ENCODE results near the gene BHLHE40.

The BHLHE40 gene

DNA sequence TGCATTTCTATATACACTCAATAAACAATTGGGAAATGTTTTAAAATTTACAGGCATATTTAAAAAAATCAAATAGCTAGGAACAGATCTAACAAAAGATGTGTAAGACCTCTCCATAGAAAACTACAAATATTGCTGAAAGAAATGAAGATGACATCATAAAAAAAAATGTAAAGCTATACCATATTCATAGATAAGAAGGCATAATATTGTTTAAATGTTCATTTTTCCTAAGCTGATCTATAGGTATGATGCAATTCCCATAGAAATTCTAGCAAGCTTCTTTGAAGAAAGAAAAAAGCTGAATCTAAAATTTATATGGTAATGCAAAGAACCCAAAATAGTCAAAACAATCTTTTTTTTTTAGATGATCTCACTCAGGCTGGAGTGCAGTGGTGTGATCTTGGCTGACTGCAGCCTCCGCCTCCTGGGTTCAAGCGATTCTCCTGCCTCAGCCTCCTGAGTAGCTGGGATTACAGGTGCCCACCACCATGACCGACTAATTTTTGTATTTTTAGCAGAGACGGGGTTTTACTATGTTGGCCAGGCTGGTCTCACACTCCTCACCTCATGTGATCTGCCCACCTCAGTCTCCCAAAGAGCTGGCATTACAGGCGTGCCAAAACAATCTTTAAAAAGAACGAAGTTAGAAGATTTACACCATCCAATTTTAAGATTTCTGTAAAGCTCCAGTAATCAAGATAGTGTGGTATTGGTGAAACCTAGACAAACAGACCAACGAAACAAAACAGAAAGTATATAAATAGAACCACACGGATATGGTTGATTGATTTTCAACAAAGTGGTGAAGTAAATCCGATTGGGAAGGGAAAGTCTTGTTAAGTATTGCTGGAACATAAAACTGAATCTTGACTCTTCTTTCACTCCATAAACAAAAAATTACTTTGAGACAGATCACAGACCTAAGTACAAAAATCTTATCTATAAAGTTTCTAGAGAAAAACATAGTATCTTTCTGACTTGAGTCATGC lies 6.3 kb upstream of the BHLHE40 start:
- DNase-seq (ENCODE audit: insufficient read length, low spot score), result no peak
- TF ChIP-seq POLR2A (IDR thresholded peaks at IDR 0.05; ENCODE audit: low read depth, low read length), result no peak
- no peak for FAIRE-seq

DNA sequence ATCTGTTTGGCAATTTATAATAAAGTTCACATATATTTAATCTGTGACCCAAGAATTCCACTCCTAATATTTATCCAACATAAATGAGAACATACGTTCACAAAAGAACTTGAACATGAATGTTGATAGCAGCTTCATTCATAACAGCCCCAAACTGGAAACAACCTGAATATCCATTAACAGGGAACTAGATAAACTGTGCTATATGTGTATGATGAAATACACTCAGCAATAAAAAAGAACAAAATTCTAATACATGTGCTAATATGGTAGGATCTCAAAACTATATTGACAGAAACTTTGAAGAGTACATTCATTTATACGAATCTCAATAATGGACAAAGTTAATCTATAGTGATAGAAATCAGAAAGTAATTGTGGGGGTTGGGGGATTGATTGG lies 5.1 kb upstream of the BHLHE40 start:
- DNase-seq (ENCODE audit: insufficient read length, low spot score) (no peak), FAIRE-seq (no peak)
- TF ChIP-seq POLR2A (IDR thresholded peaks at IDR 0.05; ENCODE audit: low read depth, low read length), result no peak

DNA sequence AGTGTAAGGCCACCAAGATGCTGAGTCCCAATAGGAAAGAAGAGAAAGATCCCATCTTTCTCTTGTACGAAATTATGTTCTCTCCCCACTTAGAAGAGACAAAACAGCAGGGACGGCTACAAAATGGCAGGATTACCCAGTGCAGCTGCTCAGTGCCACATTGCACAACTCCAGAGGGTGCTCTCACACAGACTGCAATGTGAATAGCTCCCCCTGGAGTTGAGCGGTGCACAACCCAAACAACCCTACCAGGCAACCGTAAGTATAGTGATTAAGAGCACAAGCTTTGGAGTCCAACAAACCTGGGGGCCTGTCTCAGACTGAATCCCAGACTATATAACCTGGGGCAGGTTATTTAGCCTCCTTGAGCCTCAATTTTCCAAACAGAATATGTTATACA lies 3.1 kb upstream of the BHLHE40 start:
- DNase-seq (ENCODE audit: insufficient read length, low spot score), result no peak
- TF ChIP-seq POLR2A (IDR thresholded peaks at IDR 0.05; ENCODE audit: low read depth, low read length), result no peak
- FAIRE-seq, result peak; percentile 53

DNA sequence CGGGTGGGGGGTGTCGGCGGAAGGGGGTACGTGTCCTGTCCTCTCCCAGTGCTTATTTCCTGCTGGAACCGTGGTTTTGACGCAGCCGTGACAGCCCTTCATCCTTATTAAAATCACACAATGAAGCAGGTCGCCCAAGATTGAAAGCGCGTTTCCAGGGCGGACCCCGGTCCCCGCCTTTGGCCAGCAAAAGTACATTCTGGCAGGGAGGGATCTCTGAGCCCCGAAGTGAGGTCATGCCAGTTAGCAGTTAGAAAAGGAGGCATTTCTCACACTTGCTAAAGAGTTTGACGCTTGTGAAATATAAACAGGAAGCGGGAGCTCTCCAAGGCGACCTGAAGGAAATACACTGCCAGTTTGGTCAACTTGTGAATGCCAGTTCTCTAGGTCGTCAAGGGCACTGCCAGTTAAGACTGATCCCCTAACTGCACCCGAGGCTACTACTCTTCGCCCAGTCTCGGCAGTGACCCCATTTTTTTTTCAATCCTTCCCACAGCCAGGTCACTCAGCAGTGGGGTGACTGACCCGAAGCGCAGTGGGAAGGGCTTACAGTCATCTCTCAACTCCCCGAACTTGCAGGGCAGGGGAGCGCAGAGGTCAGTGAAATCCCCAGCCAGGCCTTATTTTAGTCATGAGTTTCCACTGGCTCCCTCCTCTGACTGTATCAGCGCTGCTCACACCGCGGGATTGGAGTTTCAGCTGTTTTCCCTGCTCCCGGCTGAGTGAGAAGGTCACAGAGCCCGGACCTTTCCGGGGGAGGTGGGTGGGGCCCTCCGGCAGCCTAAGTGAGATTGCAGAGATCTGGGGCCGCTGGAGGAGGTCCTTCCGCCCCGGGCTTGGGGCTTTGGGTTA lies 2.0 kb upstream of the BHLHE40 start:
- peak; percentile 42 for TF ChIP-seq POLR2A (IDR thresholded peaks at IDR 0.05; ENCODE audit: low read depth, low read length)
- DNase-seq (ENCODE audit: insufficient read length, low spot score) (no peak), FAIRE-seq (peak; percentile 6)

DNA sequence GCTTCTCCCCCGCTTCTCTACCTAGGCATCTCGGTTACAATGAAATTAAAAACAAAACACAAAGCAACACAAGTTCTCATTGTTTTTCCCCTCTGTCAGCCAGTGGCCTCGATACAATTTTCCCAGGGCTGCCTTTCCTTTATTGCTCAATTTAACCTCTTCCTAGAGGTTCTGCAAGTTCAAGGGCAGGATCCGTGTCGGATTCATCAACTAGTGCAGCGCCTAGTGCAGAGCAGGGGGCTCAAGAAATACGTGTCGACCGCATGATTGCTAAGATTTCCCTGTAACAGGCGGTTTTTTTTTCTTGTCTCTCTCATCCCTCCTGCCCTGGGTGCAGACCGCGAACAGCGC lies 1.4 kb upstream of the BHLHE40 start:
- DNase-seq (ENCODE audit: insufficient read length, low spot score) (no peak), FAIRE-seq (no peak)
- no peak for TF ChIP-seq POLR2A (IDR thresholded peaks at IDR 0.05; ENCODE audit: low read depth, low read length)

DNA sequence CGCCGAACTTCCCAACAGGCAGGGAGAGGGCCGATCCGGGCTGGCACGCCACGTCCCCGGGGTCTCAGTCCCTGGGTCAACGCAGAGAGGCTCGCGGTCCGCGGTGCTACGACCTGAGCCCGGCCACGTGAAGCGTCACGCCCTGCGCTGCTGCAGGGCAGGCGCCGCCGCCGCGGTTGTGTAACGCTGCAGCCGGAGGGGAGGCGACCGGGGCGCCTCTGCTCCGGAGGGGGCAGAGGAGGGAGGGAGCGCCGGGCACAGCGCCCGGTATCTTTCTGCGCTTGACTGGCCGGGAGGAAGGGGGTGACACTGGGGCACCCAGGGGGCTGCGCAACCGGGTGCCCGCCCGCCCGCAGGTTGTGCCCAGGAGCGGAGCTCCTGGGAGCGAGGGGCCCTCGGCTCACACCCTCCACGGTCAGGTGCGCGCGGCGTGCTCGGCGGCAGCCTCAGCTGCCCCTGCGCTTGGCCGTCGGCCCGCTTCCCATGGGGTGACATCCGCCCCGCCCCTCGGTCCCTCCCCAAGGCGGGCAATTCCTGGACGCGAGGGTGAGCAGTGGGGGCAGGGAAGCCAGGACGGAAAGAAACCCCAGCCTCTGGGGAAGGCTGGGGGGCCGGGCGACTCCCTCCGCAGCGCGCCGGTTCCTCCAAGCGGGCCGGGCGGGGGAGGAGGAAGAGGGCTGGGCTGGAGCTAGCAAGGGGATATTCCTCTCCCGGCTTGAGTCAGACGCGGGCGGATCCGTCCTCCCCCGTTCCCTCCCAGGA lies 852 bp upstream of the BHLHE40 start:
- peak; percentile 78 for TF ChIP-seq POLR2A (IDR thresholded peaks at IDR 0.05; ENCODE audit: low read depth, low read length)
- DNase-seq (ENCODE audit: insufficient read length, low spot score), result peak; percentile 65
- FAIRE-seq, result no peak

DNA sequence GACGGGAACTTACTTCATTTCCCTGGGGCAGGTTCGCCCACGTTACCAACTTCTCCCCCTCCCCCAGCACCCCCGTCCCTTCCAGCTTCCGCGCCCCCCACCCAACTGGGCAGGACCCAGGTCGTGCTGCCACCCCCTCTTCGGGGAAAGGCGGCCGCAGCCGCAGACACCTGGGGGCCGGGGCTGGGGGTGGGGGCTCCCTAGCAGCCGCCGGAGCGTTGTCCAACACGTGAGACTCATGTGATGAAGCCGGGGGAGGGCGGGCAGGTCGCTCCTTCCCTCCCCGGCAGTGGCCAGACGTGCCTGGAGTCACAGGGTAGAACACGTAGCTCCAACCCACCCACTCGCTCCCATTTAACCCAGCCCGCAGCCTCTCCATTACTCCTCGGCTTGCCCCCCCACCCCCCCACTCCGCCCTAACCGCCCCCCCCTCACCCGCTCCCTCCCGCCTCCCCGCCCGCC lies 240 bp upstream of the BHLHE40 start:
- DNase-seq (ENCODE audit: insufficient read length, low spot score) (peak; percentile 75), FAIRE-seq (no peak)
- TF ChIP-seq POLR2A (IDR thresholded peaks at IDR 0.05; ENCODE audit: low read depth, low read length), result no peak

DNA sequence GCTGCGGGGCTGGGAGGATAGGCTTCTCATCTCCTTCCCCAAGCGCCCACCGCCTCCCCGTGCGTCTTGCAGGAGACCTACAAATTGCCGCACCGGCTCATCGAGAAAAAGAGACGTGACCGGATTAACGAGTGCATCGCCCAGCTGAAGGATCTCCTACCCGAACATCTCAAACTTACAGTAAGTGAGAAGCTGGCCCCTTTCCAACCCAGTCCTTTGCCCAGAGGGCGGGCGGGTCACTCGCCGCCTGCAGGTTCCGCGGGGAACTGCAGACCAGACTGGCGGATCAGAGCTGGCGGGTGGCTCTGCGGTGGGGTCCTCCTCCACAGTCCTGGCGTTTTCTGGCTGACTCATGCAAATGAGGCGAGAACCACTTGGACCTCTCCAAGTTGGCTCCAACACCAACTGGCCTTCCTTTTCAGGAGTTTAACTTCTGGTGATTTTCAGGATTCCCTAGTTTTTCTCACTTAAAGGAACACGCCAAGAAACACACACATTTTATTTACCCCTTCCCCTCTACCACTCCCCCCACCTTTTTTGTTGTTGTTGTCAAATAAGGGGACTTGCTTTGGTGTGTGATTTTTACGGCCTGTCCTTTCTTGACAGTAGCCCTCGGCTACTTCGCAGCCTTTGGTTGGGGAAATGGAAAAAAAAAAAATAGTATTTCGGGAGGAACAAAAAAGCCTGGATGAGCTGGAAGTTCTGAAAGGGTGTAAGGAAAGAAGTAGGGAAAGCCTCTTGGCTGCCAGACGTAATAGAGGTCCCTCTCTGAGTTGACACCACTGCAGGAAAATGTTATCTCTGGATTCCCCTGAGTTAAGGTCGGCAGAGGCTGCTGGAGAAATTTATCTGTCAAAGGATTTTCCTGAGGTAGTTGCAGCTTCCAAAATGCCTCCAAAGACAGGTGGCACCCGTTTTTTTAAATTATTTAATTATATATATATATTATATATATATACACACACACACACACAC lies 1.3 kb downstream of the BHLHE40 start:
- peak; percentile 6 for FAIRE-seq
- no peak for DNase-seq (ENCODE audit: insufficient read length, low spot score)
- TF ChIP-seq POLR2A (IDR thresholded peaks at IDR 0.05; ENCODE audit: low read depth, low read length), result no peak; the same call in 1 of the 2 replicates

DNA sequence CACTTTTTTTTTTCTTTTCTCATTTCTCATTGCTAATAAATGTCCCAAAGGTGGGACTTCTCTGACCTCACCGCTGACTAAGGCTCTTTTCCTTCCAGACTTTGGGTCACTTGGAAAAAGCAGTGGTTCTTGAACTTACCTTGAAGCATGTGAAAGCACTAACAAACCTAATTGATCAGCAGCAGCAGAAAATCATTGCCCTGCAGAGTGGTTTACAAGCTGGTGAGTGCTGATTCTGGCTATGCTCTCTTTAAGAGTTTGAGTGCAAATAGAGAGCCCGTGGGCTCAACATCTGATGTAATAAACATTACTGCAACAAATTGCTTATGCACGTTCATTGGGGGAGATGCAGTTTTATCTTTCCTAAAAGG lies 2.0 kb downstream of the BHLHE40 start:
- FAIRE-seq (no peak), DNase-seq (ENCODE audit: insufficient read length, low spot score) (no peak)
- no peak for TF ChIP-seq POLR2A (IDR thresholded peaks at IDR 0.05; ENCODE audit: low read depth, low read length)

DNA sequence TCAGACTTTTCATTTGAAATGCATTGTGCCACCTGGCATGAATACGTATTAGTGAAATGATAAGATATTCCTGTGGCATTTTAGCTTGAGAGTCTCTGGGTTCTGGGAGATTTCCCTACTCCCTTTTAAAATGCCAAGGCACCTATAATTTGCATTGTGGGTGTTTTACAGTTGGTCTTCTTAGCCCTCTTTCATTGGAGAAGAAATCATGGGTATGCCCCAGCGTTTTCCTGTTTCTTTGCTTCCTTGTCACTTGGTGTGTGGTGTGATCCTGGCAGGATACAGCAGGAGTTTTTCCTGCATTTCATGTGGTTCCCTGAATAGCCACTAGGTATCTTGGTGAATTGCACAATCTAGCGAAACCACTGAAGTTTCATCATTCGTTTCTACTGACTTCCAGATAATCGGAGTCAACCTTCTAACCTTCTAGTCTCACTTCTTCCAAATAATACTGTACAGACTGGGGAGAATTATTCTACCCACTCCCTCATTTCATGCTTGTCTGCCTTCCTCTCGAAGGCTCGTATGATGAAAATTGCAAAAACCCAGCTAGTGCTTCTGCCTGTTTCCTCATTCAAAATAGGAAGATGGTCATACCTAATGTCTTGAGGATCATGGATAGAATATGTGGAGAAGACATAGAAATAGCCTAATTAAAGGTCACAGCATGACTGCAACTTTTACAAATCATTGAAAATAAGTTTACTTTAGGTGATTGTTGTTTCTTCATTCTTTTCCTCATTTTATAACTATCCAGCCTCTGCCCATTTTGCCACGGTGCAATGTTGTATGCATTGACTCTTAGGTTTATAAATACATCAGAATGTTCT lies 2.6 kb downstream of the BHLHE40 start:
- no peak for TF ChIP-seq POLR2A (IDR thresholded peaks at IDR 0.05; ENCODE audit: low read depth, low read length)
- FAIRE-seq (no peak), DNase-seq (ENCODE audit: insufficient read length, low spot score) (no peak)

DNA sequence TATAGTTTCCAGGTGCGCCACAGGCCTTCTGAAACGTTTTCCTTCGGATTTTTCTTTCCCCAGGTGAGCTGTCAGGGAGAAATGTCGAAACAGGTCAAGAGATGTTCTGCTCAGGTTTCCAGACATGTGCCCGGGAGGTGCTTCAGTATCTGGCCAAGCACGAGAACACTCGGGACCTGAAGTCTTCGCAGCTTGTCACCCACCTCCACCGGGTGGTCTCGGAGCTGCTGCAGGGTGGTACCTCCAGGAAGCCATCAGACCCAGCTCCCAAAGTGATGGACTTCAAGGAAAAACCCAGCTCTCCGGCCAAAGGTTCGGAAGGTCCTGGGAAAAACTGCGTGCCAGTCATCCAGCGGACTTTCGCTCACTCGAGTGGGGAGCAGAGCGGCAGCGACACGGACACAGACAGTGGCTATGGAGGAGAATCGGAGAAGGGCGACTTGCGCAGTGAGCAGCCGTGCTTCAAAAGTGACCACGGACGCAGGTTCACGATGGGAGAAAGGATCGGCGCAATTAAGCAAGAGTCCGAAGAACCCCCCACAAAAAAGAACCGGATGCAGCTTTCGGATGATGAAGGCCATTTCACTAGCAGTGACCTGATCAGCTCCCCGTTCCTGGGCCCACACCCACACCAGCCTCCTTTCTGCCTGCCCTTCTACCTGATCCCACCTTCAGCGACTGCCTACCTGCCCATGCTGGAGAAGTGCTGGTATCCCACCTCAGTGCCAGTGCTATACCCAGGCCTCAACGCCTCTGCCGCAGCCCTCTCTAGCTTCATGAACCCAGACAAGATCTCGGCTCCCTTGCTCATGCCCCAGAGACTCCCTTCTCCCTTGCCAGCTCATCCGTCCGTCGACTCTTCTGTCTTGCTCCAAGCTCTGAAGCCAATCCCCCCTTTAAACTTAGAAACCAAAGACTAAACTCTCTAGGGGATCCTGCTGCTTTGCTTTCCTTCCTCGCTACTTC lies 3.8 kb downstream of the BHLHE40 start:
- TF ChIP-seq POLR2A (IDR thresholded peaks at IDR 0.05; ENCODE audit: low read depth, low read length), result no peak
- FAIRE-seq, result no peak
- DNase-seq (ENCODE audit: insufficient read length, low spot score), result no peak
